Ovary (tissue), 9 donors: Measurements from ENCODE around the gene PRPH2. TPM values are rescaled to one million over a fixed set of nuclear protein-coding genes. Genes with fewer than 3 reads are reported as not detected.
"Not testable (repeated sequence)": the region's sequence is repeated elsewhere in the genome, so short reads cannot be mapped to it uniquely, and the experiment has no call there.

Source experiments
- DNase-seq, 5 donors: peaks; one replicate each; pipeline ENCODE4 v3.0.0-alpha.2; 2019 to 2020
- H3K27ac ChIP-seq, 2 donors: fragments of 200-600 bp; one replicate each; pipeline versions ENCODE4 v1.5.1 to v1.8.0; 2019 to 2022
- H3K27me3 ChIP-seq: fragments of 200-600 bp; one replicate; pipeline ENCODE4 v1.8.0; 2022
- H3K36me3 ChIP-seq: fragments of 200-600 bp; sonication (generic); one replicate; pipeline ENCODE4 v1.5.1; 2019
- H3K4me1 ChIP-seq: one replicate; pipeline ENCODE4 v1.8.1; 2013; ENCODE audit warnings: mild to moderate bottlenecking, moderate library complexity; ENCODE audit not compliant: insufficient read depth
- H3K4me3 ChIP-seq: fragments of 200-600 bp; sonication (generic); one replicate; pipeline ENCODE4 v1.5.1; 2017
- H3K9me3 ChIP-seq, 2 donors: fragments of 200-600 bp in 1 of 2; sonication (generic) in 1 of 2; one replicate each; pipeline versions ENCODE4 v1.5.1 to v1.8.1; 2013 to 2019; ENCODE audit warnings: mild to moderate bottlenecking in 1 of 2, moderate library complexity in 1 of 2
- CTCF ChIP-seq, 3 donors: fragments of 450-650 bp in 2 of 3; fragments of 200-600 bp in 1 of 3; IDR thresholded peaks; one replicate each; pipeline versions ENCODE4 v1.5.1 to v1.8.0; 2016 to 2022; ENCODE audit warnings: antibody characterized with exemption in 3 of 3, mild to moderate bottlenecking in 1 of 3
- EP300 ChIP-seq: sonication (generic); formaldehyde crosslinking; IDR thresholded peaks from one replicate; pipeline ENCODE4 v1.6.1; 2017; ENCODE audit warnings: antibody characterized with exemption
- POLR2A ChIP-seq: fragments of 450-650 bp; IDR thresholded peaks from one replicate; pipeline ENCODE4 v1.6.1; 2017; ENCODE audit warnings: antibody characterized with exemption, mild to moderate bottlenecking, moderate library complexity
- WGBS, 3 donors: extraction: QIAGEN DNeasy Blood & Tissue Kit in 1 of 3; methylation state at CpG; one replicate each; pipeline versions ENCODE4 v1.1.5 to v1.1.7; 2013 to 2017; 5-methylcytosine and 5-hydroxymethylcytosine counted together
- intact Hi-C, 4 donors: fragments of 100-400 bp; cut with DNase I; formaldehyde crosslinking; loops; one replicate each; pipeline versions ENCODE4 v1.11.0 to v1.15.1; 2022 to 2023
- polyA plus RNA-seq, 2 donors: library from polyadenylated mRNA; stranded (reverse); fragments of 200-250 nt in 1 of 2; fragments of 350-450 nt in 1 of 2; fragmentation: Illumina TruSeq in 1 of 2; extraction: RNeasy Lipid Tissue Mini Kit (QIAGEN cat#74804) in 1 of 2; gene quantifications; one replicate each; pipeline ENCODE4 v1.2.3, GENCODE V29; 2013 to 2014
- total RNA-seq, 7 donors: library from RNA; depleted of rRNA in 2 of 7; stranded (reverse); fragments of >200 nt in 2 of 7; fragmentation: NEBNext Ultra II Directional in 3 of 7; extraction: Animal tissue kit (Norgen Biotek cat#: 25700) in 3 of 7; gene quantifications; one replicate each; pipeline versions ENCODE4 v1.1.0 to v1.2.4, GENCODE V29; 2016 to 2023
- donor health status: DM: no; HTN: no; CAD: no; lungs with moderate emphysema.
- donor health status: DM: no; HTN: no; CAD: no.
- donor health status: Bipolar disorder and iron deficiency.
- donor health status: DM: yes; HTN: yes; CAD: no.
- donor health status: DM: no; HTN: no; CAD: no.
- donor health status: DM: yes; HTN: yes; CAD: no.

The PRPH2 gene
- total and polyA plus RNA-seq, 9 donors = 0.80 to 6.8 (median 3.5) TPM

GRCh38 chr6:42704251-42704936 lies 18.0 kb downstream of the PRPH2 start:
- no peaks in the 10 kb centered on the region for H3K27me3 ChIP-seq
- intact Hi-C loops = no loop called here
- peaks cover 5% of the 10 kb centered on the region for H3K4me1 ChIP-seq
- TF ChIP-seq POLR2A (no peak), CTCF (IDR thresholded peaks at IDR 0.05) (no peak), EP300 (no peak)
- WGBS, 3 donors = 11 to 37% (median 26%) methylated on average over 24 of the region's 24 CpGs
- no peaks in the 10 kb centered on the region for H3K36me3 ChIP-seq
- no peaks in the 10 kb centered on the region for H3K9me3 ChIP-seq
- no peak overlapping the region for H3K27ac ChIP-seq
- peak overlapping the region; percentile 3 for H3K4me3 ChIP-seq
- DNase-seq = peak; percentile 53 to 71 (median 63)

DNA sequence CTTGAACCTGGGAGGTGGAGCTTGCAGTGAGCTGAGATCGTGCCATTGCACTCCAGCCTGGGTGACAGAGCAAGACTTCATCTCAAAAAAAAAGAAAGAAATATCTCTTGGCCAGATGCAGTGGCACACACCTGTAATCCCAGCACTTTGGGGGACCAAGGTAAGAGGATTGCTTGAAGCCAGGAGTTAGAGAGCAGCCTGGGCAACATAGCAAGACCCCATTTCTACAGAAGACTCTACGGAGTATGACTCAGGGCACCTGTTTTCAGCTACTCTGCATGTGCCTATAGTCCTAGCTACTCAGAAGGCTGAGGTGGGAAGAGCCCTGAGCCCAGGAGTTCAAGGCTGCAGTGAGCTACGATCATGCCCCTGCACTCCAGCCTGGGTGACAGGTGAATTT lies 19.6 kb downstream of the PRPH2 start:
- whole genome bisulfite sequencing, 3 donors = 91 to 93% (median 92%) methylated on average over 3 of the region's 3 CpGs

GRCh38 chr6:42702200-42702599 lies 20.2 kb downstream of the PRPH2 start:
- no peak for DNase-seq
- TF ChIP-seq EP300 = no peak
- TF ChIP-seq CTCF (IDR thresholded peaks at IDR 0.05) = no peak
- Histone ChIP-seq H3K36me3 (no peaks in the 10 kb centered on the region), H3K4me3 (no peak overlapping the region), H3K9me3 (no peaks in the 10 kb centered on the region), H3K4me1 (peaks cover 5% of the 10 kb centered on the region), H3K27ac (no peak overlapping the region), H3K27me3 (no peaks in the 10 kb centered on the region)
- 30 to 72% (median 47%) methylated on average over 2 of the region's 2 CpGs for WGBS, 3 donors
- intact Hi-C loops = no loop called here

More for the DNA sequence above, 19.6 kb downstream of the PRPH2 start:
- H3K27me3 ChIP-seq, DNase-seq, H3K4me3 ChIP-seq, H3K9me3 ChIP-seq, H3K36me3 ChIP-seq, H3K27ac ChIP-seq, intact Hi-C loops, H3K4me1 ChIP-seq: not testable (repeated sequence)

DNA sequence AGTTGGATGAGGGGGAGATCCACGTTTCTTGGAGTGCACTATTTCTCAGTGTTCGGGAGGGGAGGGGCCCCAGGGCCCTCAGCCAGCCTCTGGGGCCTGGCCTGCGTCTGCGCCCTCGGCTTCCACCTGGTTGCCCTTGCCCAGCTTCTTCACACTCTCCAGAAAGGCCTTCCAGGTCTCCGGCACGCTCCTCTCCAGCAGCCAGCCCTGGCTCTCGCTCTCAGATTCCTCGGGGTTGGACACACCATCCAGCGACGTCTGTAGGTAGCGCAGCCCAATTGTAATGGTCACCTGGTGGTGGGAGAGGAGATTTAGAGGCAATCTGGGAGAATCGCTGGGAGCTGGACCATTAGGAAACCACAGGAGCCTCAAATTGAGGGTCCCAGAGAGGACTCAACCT lies 24.2 kb downstream of the PRPH2 start:
- no peak for DNase-seq
- H3K36me3 ChIP-seq = no peaks in the 10 kb centered on the region
- no peak overlapping the region for H3K4me3 ChIP-seq
- no peak for TF ChIP-seq EP300
- TF ChIP-seq POLR2A = no peak
- no peak for TF ChIP-seq CTCF (IDR thresholded peaks at IDR 0.05)
- intact Hi-C loops = no loop called here
- H3K27ac ChIP-seq = no peak overlapping the region
- H3K9me3 ChIP-seq = no peaks in the 10 kb centered on the region
- peaks cover 1% of the 10 kb centered on the region for H3K4me1 ChIP-seq
- WGBS, 3 donors = 78 to 85% (median 80%) methylated on average over 13 of the region's 13 CpGs
- H3K27me3 ChIP-seq = no peaks in the 10 kb centered on the region

- Histone ChIP-seq H3K27me3 (no peaks in the 10 kb centered on the region), H3K27ac (no peak overlapping the region), H3K9me3 (no peaks in the 10 kb centered on the region), H3K4me3 (no peak overlapping the region), H3K4me1 (peaks cover 1% of the 10 kb centered on the region), H3K36me3 (no peaks in the 10 kb centered on the region)
- WGBS, 3 donors = 92 to 96% (median 95%) methylated on average over 5 of the region's 5 CpGs
- TF ChIP-seq CTCF (IDR thresholded peaks at IDR 0.05) (no peak), EP300 (no peak), POLR2A (no peak)
- no peak for DNase-seq
- intact Hi-C loops = no loop called here
Observed at GRCh38 chr6:42697268-42697655, 25.1 kb downstream of the PRPH2 start.
